GM18858 (cell line): ENCODE measurements around the gene DEF6.

ENCODE experiments used
- ATAC-seq: cut with Tn5 transposase; IDR thresholded peaks from one replicate; pipeline ENCODE4 v1.9.1; 2021; ENCODE audit not compliant: unreplicated experiment

The DEF6 gene, protein sequence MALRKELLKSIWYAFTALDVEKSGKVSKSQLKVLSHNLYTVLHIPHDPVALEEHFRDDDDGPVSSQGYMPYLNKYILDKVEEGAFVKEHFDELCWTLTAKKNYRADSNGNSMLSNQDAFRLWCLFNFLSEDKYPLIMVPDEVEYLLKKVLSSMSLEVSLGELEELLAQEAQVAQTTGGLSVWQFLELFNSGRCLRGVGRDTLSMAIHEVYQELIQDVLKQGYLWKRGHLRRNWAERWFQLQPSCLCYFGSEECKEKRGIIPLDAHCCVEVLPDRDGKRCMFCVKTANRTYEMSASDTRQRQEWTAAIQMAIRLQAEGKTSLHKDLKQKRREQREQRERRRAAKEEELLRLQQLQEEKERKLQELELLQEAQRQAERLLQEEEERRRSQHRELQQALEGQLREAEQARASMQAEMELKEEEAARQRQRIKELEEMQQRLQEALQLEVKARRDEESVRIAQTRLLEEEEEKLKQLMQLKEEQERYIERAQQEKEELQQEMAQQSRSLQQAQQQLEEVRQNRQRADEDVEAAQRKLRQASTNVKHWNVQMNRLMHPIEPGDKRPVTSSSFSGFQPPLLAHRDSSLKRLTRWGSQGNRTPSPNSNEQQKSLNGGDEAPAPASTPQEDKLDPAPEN

GRCh38 chr6:35297601-35298481 lies at the start of gene DEF6:
Gene DEF6, plus strand, starts transcription at chr6:35297818. Its CDS starts 39 bp downstream, at chr6:35297857.
- peak; percentile 72 for ATAC-seq

DNA sequence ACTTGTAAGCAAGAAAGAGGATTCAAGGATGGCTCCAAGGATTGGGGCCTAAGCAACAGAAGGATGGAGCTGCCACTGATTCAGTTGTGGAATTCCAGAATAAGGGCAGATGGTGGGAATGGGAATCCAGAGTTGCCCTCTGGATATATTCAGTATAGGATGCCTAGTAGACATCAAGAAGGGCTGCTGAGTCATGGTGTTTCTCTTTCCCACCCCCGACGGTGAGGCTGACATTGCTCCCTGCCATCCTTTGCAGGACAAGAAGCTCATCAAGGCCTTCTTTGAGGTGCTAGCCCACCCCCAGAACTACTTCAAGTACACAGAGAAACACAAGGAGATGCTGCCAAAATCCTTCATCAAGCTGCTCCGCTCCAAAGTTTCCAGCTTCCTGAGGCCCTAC lies 49.3 kb upstream of the DEF6 start:
- no peak for ATAC-seq

DNA sequence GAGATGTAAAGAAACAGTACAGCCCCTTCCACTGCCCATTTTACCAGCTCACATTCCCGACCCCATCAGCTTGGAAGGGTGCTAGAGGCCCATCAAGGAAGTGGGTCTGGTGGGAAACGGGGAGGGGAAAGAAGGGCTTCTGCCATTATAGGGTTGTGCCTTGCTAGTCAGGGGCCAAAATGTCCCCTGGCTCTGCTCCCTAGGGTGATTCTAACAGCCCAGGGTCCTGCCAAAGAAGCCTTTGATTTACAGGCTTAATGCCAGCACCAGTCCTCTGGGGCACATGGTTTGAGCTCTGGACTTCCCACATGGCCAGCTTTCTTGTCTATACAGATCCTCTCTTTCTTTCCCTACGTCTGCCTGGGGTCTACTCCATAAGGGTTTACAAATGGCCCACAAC lies 48.7 kb upstream of the DEF6 start:
- no peak for ATAC-seq

GRCh38 chr6:35251949-35252348 lies 45.7 kb upstream of the DEF6 start:
- ATAC-seq = no peak

GRCh38 chr6:35253249-35253648 lies 44.4 kb upstream of the DEF6 start:
- ATAC-seq = no peak

- ATAC-seq = no peak
Measured at GRCh38 chr6:35258336-35258735, 39.3 kb upstream of the DEF6 start.

GRCh38 chr6:35258858-35259193 lies 38.8 kb upstream of the DEF6 start:
- no peak for ATAC-seq

DNA sequence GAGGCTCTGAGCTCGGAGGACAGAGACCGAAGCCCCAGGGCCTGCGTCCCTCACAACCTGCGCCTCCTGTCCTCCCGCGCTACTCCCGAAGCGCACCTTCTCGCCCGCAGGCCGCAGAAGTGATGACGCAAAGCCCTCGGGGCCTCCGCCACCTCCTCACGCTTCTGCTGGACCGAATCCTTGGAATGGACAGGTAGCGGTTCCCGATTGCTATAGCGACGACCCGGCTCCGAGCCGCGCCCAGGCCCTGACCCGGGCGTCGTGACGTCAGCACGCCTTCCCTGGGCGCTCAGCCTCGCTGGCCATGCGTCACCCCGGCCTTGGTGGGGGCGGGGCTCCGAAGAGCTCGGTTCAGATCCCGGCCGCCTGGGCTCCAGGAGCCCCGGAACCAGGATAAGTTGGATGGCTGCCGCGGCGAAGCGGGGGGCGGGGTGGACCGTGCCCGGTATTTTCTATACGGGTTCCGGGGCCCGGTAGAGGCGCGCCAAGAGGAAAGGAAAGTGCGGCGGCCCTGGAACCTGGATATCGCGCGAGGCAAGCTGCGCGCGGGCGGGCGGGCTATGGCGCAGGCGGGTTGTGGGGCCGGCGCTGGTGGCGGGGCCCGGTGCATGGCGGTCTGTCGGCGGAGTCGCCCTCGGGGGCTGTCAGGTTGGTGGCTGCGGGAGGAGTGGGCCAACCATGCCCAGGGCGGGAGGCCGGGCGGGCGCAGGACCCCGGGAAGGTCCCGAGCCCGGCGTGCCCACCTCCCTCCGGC lies 38.2 kb upstream of the DEF6 start, which contains the start of gene ZNF76:
Gene ZNF76 (plus strand): TSS at position 542 of the 754 bp plus-strand sequence. CDS start 21,417 bp downstream, outside the sequence.
- peak; percentile 62 for ATAC-seq

GRCh38 chr6:35259948-35260590 lies 37.5 kb upstream of the DEF6 start:
- ATAC-seq = peak; percentile 19

- no peak for ATAC-seq
Measured at GRCh38 chr6:35260591-35261570, 36.7 kb upstream of the DEF6 start.

DNA sequence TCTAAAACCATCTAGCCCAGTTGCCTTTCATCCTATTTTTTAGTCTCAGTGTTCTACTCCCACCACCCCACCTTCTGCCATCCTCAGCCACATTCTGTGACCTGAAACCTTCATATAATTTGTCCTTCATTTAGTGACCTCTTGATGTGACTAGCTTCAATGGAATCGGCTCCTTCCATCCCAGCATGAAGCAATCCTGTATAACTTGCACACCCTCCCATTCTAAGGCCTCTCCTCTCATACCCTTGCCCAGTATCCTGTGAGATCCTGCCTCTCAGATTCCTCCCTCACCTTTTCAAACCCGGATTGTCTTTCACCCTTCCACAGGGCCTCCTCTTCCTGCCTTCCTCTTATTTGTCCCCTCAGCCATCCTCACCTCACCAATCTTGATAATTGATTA lies 35.0 kb upstream of the DEF6 start:
- ATAC-seq = no peak

- ATAC-seq = no peak
Measured at GRCh38 chr6:35264550-35265274, 32.9 kb upstream of the DEF6 start.

DNA sequence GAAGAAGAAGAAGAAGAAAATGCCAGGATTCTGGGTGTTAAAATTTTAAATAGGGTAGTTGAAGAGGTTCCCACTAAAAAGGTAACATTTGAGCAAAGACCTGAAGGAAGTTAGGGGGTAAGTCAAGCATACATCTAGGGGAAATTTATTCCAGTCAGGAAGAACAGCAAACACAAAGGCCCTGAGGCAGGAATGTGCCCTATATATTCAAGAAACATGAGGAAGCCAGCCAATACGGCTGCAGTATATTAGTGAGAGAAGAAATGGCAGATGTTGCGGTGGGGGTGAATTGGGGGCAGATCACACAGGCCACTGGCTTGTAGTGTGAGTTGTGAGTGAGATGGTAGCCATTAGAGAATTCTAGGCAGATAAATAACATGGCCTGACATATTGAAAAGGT lies 32.1 kb upstream of the DEF6 start:
- ATAC-seq = no peak

GRCh38 chr6:35267446-35267845 lies 30.2 kb upstream of the DEF6 start:
- no peak for ATAC-seq

GRCh38 chr6:35267897-35268296 lies 29.7 kb upstream of the DEF6 start:
- no peak for ATAC-seq

GRCh38 chr6:35272005-35272404 lies 25.6 kb upstream of the DEF6 start:
- no peak for ATAC-seq

DNA sequence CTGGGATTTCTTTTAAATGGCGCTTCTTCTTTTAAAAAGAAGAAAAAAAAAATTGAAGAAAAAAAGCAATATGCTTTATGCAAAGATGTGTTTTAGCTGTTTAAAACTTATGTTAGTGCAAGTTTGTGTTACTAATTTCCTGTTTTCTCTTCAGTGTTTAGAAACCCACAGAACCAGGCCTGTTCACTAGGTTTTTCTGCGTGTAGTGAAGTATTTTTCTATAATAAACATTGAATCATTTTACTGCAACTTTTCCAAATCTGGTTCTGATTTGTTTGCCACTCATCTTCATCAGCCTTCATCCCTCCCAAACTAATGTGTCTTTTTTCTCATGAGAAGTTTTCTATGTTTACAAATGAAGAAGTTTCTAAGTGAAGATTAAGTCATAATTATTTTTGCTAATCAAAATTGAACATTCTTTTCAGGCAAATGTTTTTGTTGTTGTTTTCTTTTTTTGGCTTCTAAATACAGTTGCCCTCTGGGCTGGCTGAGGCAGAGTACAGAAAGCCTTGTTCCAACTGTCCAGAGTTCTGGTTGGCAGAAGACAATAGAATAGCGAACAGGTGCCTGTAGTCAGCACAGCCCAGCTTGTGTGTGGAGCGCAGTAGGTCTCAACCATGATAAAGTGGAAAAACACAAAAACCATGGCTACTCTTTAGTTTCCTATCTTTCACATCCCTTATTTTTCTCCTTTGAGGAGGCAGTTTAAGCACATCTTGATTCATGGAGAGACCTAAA lies 23.6 kb upstream of the DEF6 start:
- no peak for ATAC-seq

DNA sequence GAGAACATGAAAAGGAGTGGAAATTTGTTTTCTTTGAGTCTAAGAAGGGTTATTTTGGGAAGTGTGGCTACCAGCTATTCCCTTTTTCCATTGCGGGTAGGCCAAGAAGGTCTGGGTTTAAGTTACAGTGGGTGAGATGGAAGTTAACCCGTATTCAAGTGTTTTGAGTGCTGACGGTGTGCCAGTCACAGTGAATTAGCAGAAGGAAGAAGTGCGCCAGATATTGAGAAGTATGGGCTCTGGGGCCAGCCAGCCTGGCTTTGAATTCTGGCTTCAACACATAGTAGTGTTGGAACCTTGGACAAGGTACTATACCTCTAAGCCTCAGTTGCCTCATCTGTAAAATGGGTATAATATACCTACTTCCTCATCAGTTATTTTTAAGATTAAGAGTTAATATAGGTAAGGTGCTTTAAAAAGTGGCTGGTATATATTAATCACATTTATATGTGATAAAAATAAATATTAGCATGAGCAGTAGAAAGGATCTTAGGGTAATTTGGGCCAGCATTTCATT lies 21.8 kb upstream of the DEF6 start:
- no peak for ATAC-seq
